Lung (tissue), 12 donors: ENCODE results near the gene FIGNL2. TPM values are rescaled to one million over a fixed set of nuclear protein-coding genes. Genes with fewer than 3 reads are reported as not detected.
"Not testable (repeated sequence)": the region's sequence is repeated elsewhere in the genome, so short reads cannot be mapped to it uniquely, and the experiment has no call there.

Source experiments
- ATAC-seq: fragments of 200-7000 bp; cut with Tn5 transposase; one replicate; pipeline ENCODE4 v1.9.1; 2020; ENCODE audit warnings: moderate number of reproducible peaks; ENCODE audit not compliant: insufficient read depth, low FRiP score
- DNase-seq, 3 donors: peaks; one replicate each; pipeline ENCODE4 v3.0.0-alpha.2; 2013 to 2017
- H3K27ac ChIP-seq, 2 donors: one replicate each; pipeline ENCODE4 v1.5.1; 2013; ENCODE audit warnings: mild to moderate bottlenecking in 2 of 2, moderate library complexity in 2 of 2, control low read depth in 1 of 2, inconsistent platforms in 1 of 2, low read depth in 1 of 2, low read length in 1 of 2
- H3K27me3 ChIP-seq, 3 donors: one replicate each; pipeline ENCODE4 v1.5.1; 2013; ENCODE audit warnings: low read length in 2 of 3; ENCODE audit not compliant: control insufficient read depth in 3 of 3, insufficient read depth in 3 of 3
- H3K36me3 ChIP-seq, 4 donors: one replicate each; pipeline ENCODE4 v1.5.1; 2013; ENCODE audit warnings: low read length in 4 of 4, mild to moderate bottlenecking in 1 of 4, moderate library complexity in 1 of 4; ENCODE audit not compliant: control insufficient read depth in 4 of 4, insufficient read depth in 4 of 4
- H3K4me1 ChIP-seq, 5 donors: one replicate each; pipeline ENCODE4 v1.5.1; 2013; ENCODE audit warnings: low read length in 5 of 5, mild to moderate bottlenecking in 2 of 5, moderate library complexity in 1 of 5; ENCODE audit not compliant: control insufficient read depth in 5 of 5, insufficient read depth in 5 of 5
- H3K4me3 ChIP-seq: one replicate; pipeline ENCODE4 v1.5.1; 2013; ENCODE audit warnings: mild to moderate bottlenecking, control low read depth, moderate library complexity
- H3K9ac ChIP-seq, 2 donors: one replicate each; pipeline ENCODE4 v1.5.1; 2013; ENCODE audit warnings: low read length in 2 of 2, control low read depth in 1 of 2; ENCODE audit not compliant: insufficient read depth in 1 of 2
- H3K9me3 ChIP-seq, 4 donors: one replicate each; pipeline ENCODE4 v1.5.1; 2013; ENCODE audit warnings: low read length in 3 of 4, mild to moderate bottlenecking in 1 of 4, moderate library complexity in 1 of 4; ENCODE audit not compliant: control insufficient read depth in 4 of 4, insufficient read depth in 3 of 4
- WGBS, 2 donors: extraction: QIAGEN DNeasy Blood & Tissue Kit; methylation state at CpG; one replicate each; pipeline ENCODE4 v1.1.7; 2013; 5-methylcytosine and 5-hydroxymethylcytosine counted together
- polyA plus RNA-seq, 2 donors: library from polyadenylated mRNA; stranded (reverse); fragments of 200-250 nt; gene quantifications; one replicate each; pipeline ENCODE4 v1.2.1, GENCODE V29; 2013
- total RNA-seq, 2 donors: library from RNA; depleted of rRNA in 1 of 2; stranded (reverse); fragments of >200 nt in 1 of 2; gene quantifications; one replicate each; pipeline ENCODE4 v1.2.1, GENCODE V29; 2014 to 2021
- TF ChIP-seq, protein P1 (sequence below): IDR thresholded peaks from 2 replicates; pipeline ENCODE4 v1.5.1; 2012; ENCODE audit warnings: mild to moderate bottlenecking; ENCODE audit errors: control extremely low read depth, extremely low read depth
- donor health status: control.
- donor health status: control.
- donor health status: Bipolar disorder and iron deficiency.
- donor health status: healthy.
- donor health status: DM: yes; HTN: yes; CAD: no.

Gene FIGNL2
- total and polyA plus RNA-seq, 4 donors, result 0.33 to 1.9 (median 0.80) TPM

- no peak overlapping the region for H3K4me3 ChIP-seq
Observed at GRCh38 chr12:51806896-51807295, 41.6 kb downstream of the FIGNL2 start.

GRCh38 chr12:51801027-51801426 lies 47.5 kb downstream of the FIGNL2 start:
- Histone ChIP-seq H3K9ac (no peak overlapping the region), H3K27me3 (no peaks in the 10 kb centered on the region), H3K27ac (no peak overlapping the region), H3K4me1 (no peaks in the 10 kb centered on the region), H3K4me3 (no peak overlapping the region), H3K36me3 (no peaks in the 10 kb centered on the region), H3K9me3 (no peaks in the 10 kb centered on the region)
- ATAC-seq (no peak), DNase-seq (no peak)
- WGBS, 2 donors, result 94 to 99% methylated on average over 1 of the region's 1 CpG
- TF ChIP-seq, protein P1, sequence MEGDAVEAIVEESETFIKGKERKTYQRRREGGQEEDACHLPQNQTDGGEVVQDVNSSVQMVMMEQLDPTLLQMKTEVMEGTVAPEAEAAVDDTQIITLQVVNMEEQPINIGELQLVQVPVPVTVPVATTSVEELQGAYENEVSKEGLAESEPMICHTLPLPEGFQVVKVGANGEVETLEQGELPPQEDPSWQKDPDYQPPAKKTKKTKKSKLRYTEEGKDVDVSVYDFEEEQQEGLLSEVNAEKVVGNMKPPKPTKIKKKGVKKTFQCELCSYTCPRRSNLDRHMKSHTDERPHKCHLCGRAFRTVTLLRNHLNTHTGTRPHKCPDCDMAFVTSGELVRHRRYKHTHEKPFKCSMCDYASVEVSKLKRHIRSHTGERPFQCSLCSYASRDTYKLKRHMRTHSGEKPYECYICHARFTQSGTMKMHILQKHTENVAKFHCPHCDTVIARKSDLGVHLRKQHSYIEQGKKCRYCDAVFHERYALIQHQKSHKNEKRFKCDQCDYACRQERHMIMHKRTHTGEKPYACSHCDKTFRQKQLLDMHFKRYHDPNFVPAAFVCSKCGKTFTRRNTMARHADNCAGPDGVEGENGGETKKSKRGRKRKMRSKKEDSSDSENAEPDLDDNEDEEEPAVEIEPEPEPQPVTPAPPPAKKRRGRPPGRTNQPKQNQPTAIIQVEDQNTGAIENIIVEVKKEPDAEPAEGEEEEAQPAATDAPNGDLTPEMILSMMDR, result no peak

More at GRCh38 chr12:51806896-51807295, 41.6 kb downstream of the FIGNL2 start:
- DNase-seq, result no peak
- H3K27ac ChIP-seq, result no peak overlapping the region
- no peaks in the 10 kb centered on the region for H3K9me3 ChIP-seq
- H3K9ac ChIP-seq, result no peak overlapping the region
- 95 to 97% methylated on average over 16 of the region's 16 CpGs for WGBS, 2 donors
- H3K27me3 ChIP-seq, result no peaks in the 10 kb centered on the region
- H3K4me1 ChIP-seq, result no peaks in the 10 kb centered on the region
- H3K36me3 ChIP-seq, result no peaks in the 10 kb centered on the region
- TF ChIP-seq, protein P1, result no peak
- ATAC-seq, result no peak

GRCh38 chr12:51798501-51798900 lies 50.0 kb downstream of the FIGNL2 start:
- whole genome bisulfite sequencing, 2 donors, result 100% methylated on average over 1 of the region's 1 CpG
- Histone ChIP-seq H3K4me1 (no peaks in the 10 kb centered on the region), H3K36me3 (no peaks in the 10 kb centered on the region), H3K27ac (no peak overlapping the region), H3K4me3 (no peak overlapping the region), H3K9me3 (no peaks in the 10 kb centered on the region), H3K9ac (no peak overlapping the region), H3K27me3 (no peaks in the 10 kb centered on the region)
- DNase-seq (no peak), ATAC-seq (no peak)
- TF ChIP-seq, protein P1, result no peak

- not testable (repeated sequence) for H3K27ac ChIP-seq, H3K4me1 ChIP-seq, H3K9me3 ChIP-seq, H3K36me3 ChIP-seq, H3K9ac ChIP-seq, H3K27me3 ChIP-seq, ATAC-seq, DNase-seq, H3K4me3 ChIP-seq
- WGBS, 2 donors, result 89 to 97% methylated on average over 4 of the region's 4 CpGs
Observed at GRCh38 chr12:51798051-51798450, 50.5 kb downstream of the FIGNL2 start.
